GM19023 (cell line): ENCODE data around the gene PARVB.

Experiments
- ATAC-seq: cut with Tn5 transposase; IDR thresholded peaks from one replicate; pipeline ENCODE4 v1.9.1; 2021; ENCODE audit warnings: mild to moderate bottlenecking, moderate library complexity; ENCODE audit not compliant: unreplicated experiment

Gene PARVB

DNA sequence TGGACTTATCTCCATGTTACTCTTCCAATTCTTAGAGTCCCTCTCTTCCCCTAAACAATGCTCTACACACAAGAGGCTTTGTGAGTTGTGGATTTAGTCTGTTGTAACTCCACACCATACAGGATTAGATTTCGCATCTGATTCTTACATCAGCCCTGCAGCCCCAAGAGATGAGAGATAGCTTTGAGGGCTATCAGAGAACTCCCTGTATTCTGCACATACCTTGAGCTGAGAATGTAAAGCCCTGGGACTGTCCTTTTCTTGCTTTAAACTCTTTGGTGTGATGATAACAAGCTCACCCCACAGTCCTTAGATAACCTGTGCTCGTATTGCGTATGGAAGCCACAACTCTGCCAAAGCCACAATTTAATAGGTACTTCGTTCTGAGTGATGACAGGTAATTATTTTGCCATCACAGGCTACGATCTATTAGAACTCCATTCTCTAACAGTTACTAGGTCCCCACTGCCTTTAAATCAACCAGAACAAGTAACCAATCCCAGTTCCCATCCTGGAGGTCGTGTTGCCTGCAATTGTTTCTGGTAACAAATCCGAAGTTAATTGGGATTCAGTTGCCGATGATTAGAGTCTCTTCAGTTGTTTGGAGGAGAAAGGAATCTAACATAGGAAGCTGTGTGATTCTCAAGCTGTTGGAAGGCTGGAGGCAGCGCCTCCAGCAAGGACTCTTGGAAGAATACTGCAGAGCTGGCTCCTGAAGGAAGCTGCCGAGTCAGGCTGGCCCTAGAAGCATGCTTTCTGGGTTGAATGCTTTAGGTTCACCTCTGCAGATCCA, 155.3 kb downstream of the PARVB start:
- no peak for ATAC-seq

GRCh38 chr22:44179989-44180705, 156.0 kb downstream of the PARVB start:
- ATAC-seq = no peak

DNA sequence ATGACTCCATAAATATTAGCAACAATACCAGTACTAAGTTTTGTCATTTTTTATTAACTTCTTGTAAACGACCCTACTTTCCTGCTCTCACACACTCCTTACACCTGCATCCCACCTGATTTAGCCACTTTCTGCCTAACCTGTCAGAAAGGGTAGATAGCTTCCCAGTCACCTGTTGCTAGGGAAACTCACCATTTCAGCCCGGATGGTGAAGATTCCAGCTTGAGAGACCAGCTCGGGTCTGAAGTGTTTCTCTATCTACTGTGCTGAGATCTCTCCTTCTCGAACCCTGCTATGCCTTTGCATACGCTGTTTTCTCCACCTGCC, 156.6 kb downstream of the PARVB start, which contains the start of gene PARVG:
TSS of gene PARVG (plus strand) at position 220 of the 327 bp plus-strand sequence. CDS start 2,405 bp downstream, outside the sequence.
- ATAC-seq = peak; percentile 54

DNA sequence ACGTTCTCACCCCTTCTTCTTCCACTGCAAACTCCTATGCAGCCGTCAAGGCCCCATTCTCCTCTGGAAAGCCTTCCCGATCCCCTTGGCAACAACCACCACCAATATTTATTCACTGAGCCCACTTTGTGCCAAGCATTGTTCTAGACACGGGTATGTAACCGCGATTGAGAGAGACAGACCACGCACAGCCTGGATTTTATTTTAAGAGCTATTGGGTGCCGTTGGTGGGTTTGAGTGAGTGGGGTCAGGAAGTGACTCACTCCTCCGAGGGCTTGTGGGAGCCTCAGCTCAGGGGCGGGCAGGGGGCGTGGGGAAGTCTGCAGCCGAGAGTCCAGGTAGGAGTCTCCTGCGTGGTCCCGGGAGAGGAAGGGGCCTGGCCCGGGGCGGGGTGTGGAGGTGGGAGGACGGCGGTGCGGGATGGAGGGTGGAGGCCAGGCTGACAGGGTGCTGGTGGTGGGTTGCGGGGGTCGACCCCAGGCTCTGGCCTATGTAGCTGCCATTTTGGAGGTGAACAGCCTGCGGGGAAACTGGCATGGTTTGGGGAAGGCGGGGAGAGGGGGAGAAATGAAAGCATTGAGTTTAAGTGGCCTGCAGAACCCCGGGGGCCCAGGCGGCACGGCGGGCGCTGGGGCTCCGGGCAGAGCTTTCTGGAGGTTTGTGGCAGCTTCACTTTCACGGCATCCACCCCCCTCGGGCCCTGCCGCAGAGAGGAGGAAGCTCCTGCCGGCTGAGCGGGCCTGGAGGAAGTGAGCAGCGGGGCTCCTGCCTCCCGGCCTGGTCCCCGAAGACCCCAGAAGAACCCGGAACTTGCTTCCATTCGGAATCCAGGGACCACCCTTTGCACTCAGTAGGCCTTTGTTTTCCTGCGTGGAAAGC, 157.2 kb downstream of the PARVB start:
- no peak for ATAC-seq

DNA sequence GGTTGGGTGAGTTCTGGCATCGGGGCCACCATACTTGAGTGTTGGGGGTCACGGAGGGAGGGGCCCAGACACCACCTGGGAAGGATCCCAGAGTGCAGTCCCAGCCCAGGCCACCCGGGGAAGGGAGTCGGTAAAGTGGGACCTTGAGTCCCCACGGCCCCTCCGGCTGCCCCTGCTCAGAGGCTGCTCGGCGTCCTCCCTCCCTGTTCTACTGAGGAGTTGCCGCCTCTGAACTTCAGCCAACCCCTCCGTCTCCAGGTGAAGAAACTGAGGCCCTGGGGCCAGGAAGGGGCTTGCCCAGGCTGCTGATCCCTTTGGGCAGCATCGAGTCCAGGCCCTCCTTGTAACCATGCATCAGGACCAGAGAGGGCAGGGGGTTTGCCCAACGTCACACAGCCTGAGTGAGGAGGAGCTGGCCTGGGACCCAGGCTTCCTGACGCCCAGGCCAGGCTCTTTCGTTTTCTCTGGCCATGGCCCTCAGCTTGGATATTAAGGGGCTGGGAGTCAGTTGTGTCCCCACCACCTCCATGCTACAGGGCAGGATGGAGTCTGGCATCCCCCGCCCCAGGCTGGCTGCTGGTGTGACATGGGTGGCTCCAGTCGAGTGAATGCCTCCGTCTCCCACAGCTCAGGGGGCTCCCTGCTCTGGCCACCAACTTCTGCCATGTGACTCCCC, 157.9 kb downstream of the PARVB start:
- ATAC-seq = no peak

DNA sequence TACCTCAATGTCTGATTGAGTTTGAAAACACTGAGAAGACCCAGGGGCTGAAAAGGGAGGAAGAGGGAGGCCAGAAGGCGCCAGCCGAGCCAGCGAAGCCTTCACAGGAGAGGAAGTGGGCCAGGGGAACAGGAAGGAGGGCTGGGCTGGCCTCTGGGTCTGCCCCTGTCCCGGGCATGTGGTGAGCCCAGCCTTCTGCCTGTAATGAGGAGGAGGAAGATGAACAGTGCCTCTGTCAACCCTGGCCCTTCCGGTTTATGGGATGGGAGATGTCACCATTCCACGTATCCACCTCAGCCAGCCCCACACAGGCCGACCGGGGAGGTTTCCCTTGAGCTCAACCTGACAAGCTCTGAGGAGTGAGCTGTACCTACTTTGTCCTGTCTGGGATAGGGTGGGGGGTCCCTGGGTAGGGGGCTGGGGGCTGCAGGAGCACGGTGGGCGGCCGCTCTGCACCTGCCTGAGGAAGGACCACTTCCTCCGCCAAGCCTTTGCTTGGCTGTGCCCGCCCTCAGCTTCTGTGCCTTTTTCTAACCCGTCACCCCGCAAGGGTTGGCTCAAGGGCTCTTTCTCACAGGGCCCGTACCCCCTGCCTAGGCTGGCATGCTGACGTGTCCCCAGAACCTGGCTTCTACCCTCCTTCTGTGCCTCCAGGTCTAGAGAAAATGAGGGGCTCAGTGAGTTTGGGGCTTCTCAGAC, 158.6 kb downstream of the PARVB start:
- ATAC-seq = no peak

- ATAC-seq = no peak
These were observed 159.1 kb downstream of the PARVB start for GRCh38 chr22:44183287-44183588.

GRCh38 chr22:44184006-44184405, 159.9 kb downstream of the PARVB start:
- no peak for ATAC-seq

- ATAC-seq = no peak
These were observed 161.4 kb downstream of the PARVB start for GRCh38 chr22:44185237-44186120.

DNA sequence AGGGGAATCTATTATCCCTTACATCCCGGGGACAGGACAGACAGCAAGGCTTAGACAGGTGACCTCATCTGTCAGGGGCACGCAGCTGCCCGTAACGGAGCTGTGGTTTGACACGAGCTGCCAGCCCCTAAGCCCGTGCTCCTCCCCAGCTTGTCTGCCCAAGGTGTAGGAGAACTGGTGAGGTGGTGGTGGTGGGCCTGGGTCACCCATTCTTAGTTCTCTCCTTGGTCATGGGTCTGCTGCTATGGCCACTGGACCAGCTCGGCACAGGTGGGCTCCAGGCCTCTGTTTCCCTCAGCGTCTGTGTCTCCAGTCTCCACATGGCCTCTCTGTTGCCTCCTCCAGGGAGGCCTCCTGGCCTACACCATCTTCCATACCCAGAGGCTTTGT, 162.0 kb downstream of the PARVB start:
- ATAC-seq = no peak

GRCh38 chr22:44186737-44187136, 162.6 kb downstream of the PARVB start:
- ATAC-seq = no peak

DNA sequence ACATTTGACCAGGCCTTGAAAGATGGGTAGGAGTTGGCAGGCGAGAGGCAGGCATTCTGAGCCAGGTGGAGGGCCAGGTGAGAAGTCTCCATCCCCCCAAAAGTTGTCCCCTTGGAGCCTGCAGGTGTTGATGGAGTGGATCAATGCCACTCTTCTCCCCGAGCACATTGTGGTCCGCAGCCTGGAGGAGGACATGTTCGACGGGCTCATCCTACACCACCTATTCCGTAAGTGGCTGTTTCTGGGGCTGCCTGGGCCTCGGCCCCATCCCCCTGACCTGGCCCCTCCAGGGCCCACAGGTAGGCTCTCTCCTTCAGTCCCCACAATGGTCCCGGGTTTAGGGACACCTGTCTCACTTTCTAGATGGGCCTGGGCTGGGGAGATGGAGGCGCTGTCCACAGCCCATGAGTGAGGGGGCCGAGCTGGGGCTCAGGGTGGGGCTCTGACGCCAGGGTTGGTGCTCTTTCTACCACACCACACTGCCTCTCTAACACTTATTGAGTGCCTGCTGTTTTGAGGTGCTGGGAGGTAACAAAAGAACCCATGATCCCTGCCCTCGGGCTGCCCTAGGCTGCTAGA, 163.6 kb downstream of the PARVB start:
- ATAC-seq = no peak

GRCh38 chr22:44188316-44188715, 164.2 kb downstream of the PARVB start:
- ATAC-seq = no peak

DNA sequence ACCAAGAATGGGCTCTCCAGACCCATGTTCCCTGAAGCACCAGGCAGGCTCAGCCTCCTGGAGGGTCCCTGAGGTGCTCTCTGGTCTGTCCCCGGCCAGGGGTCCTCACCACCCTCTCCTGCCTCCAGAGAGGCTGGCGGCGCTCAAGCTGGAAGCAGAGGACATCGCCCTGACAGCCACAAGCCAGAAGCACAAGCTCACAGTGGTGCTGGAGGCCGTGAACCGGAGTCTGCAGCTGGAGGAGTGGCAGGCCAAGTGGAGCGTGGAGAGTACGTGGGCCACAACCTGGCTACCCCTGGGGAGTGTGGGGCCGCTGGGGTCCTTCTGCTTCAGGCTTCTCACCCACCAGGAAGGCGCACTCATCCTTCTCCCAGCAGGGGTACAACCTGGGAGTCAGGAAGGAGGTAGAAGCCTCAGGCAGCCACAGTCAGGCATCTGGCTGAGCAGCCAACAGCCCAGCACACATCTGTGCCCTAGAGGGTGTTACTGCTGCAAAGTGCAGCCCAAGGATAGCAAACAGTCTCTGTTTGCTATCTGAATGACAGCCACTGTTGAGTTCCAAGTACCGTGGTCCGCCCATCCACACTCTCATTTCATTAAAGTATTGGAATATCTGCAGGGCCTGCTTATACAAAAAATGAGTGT, 165.0 kb downstream of the PARVB start:
- ATAC-seq = no peak

DNA sequence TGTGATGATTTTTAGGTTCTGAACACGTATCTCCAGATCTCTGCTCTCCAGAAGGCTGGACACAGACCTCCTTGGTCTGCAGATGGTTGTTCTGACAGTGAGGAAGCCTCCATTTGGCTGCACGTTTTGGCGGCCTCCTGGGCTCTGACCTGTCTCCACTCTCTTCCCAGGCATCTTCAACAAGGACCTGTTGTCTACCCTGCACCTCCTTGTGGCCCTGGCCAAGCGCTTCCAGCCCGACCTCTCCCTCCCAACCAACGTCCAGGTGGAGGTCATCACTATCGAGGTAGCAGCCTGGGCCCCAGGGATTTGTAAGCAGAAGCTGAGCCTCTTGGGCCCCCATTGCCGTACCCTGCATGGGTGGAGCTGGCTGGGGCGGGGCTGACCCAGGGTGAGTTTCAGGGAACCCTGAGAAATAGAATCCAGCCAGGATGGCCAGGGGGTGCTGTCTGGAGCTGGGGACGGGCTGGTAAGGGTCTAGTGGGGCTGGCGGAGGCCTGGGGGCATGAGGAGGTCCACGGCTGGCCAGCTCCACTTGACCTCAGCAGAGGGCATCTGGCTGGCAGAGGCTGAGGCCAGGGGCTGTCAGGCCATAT, 166.4 kb downstream of the PARVB start:
- no peak for ATAC-seq

DNA sequence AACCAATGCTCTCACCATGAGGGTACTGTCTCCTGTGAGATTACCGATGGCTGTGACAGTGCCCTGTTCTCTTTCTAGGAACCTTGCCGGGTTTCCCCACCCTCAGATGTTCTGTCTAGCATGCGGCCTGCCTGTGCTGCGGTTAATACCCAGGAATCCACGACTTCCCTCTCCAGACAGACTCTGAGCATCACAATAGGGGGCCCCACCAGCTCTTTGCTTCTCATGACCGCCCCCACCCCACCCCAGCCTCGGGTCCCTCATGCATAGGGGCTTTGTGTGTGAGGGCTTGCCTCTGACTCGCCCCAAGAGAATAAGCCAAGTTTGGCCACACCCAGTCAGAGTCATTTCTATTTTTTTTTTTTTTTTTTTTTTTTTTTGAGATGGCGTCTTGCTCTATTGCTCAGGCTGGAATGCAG, 166.9 kb downstream of the PARVB start:
- ATAC-seq = no peak

DNA sequence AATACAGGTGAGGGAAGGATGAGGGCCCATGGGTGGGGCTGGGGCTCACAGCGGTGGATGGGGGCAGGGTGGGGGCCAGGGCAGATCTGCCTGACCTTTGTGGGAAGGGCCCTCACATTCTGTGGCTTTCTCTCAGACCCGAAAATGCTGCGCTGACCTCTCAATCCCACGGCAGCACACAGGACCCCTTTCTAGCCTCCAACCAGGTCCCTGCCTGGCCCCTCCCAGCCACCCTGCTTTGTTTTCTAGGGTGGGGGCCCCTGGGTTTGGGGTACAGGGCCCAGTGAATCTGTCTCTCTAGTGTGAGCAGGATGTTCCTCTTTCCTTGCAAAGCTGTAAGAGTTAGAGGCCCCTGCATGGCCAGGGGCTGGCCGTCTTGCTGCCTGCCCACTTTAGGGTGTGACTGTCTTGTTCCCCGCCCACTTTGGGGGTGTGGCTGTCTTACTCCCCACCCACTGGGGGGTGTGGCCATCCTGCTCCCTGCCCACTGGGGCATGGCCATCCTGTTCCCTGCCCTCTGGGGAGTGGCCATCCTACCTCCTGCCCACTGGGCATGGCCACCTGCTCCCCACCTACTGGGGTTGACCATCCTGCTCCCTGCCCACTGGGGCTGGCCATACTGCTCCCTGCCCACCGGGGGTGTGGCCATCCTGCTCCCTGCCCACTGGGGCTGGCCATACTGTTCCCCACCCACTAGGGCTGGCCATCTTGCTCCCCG, 168.2 kb downstream of the PARVB start:
- ATAC-seq = no peak
